HepG2 (cell line): ENCODE results near the gene IFT122. TPM values are rescaled to one million over a fixed set of nuclear protein-coding genes. Genes with fewer than 3 reads are reported as not detected.

ENCODE experiments used
- ATAC-seq: fragments of 200-7000 bp; cut with Tn5 transposase; 3 replicates; pipeline ENCODE4 v1.9.1; 2020; ENCODE audit warnings: mild to moderate bottlenecking, moderate library complexity
- BruUV-seq: library from RNA; stranded (reverse); fragments of 400-500 nt; replicated peaks from 2 replicates; lab custom pipeline; 2021; lab: Mats Ljungman, UMichigan
- CTCF ChIA-PET: fragments of 300-600 bp; formaldehyde crosslinking; extraction: SDS; loops from one replicate; lab custom pipeline; 2021; ENCODE audit warnings: low total read pairs, inconsistent platforms, low intra/inter-chr PET ratio; lab: Yijun Ruan, JAX
- POLR2A ChIA-PET: fragments of 350-600 bp; sonication (Branson Sonifier 250); formaldehyde crosslinking; loops from one replicate; lab custom pipeline; 2020; ENCODE audit warnings: antibody characterized with exemption, inconsistent platforms; lab: Yijun Ruan, JAX
- DNase-seq: peaks from one replicate; pipeline ENCODE4 v3.0.0-alpha.2; 2015; ENCODE audit warnings: low spot score
- FAIRE-seq: peaks from 3 replicates; lab custom pipeline; 2011; peaks lifted over from hg19 to GRCh38; lab: Jason Lieb, UNC
- H2AFZ ChIP-seq: one replicate; pipeline ENCODE4 v1.6.1; 2011; ENCODE audit warnings: low read length, inconsistent platforms
- H3K27ac ChIP-seq: fragments of 300-600 bp; 3 replicates; pipeline ENCODE4 v1.8.0; 2011; ENCODE audit warnings: mixed run types, mild to moderate bottlenecking, mixed read lengths, low read length, inconsistent platforms; ENCODE audit not compliant: insufficient read depth; ENCODE audit errors: extremely low read length
- H3K27me3 ChIP-seq, 2 experiments: fragments of 200-600 bp in 1 of 2; 2 replicates in 1 of 2; 3 replicates in 1 of 2; pipeline versions ENCODE4 v1.6.0 to v1.8.0; 2011; ENCODE audit warnings: low read length in 2 of 2, mild to moderate bottlenecking in 2 of 2, moderate library complexity in 2 of 2, inconsistent platforms in 1 of 2; ENCODE audit not compliant: insufficient read depth in 2 of 2, control insufficient read depth in 1 of 2
- H3K36me3 ChIP-seq, 2 experiments: fragments of 200-600 bp in 1 of 2; replicated peaks in 1 of 2; 2 replicates in 1 of 2; 3 replicates in 1 of 2; pipeline versions ENCODE4 v1.5.1 to v1.8.0; 2011; ENCODE audit warnings: low read length in 2 of 2, inconsistent platforms in 1 of 2; ENCODE audit not compliant: insufficient read depth in 2 of 2, control insufficient read depth in 1 of 2
- H3K4me1 ChIP-seq: 2 replicates; pipeline ENCODE4 v1.5.1; 2012; ENCODE audit warnings: low read length, inconsistent platforms; ENCODE audit not compliant: insufficient read depth
- H3K4me2 ChIP-seq: 2 replicates; pipeline ENCODE4 v1.6.0; 2011; ENCODE audit warnings: low read depth, low read length, inconsistent platforms
- H3K4me3 ChIP-seq, 3 experiments: fragments of 200-600 bp in 1 of 3; sonication (generic), shearing (Covaris generic) in 1 of 3; replicated peaks in 1 of 3; 2 replicates each; pipeline ENCODE4 v1.5.1; 2011 to 2016; ENCODE audit warnings: low read length in 3 of 3, inconsistent platforms in 2 of 3, low read depth in 2 of 3, mild to moderate bottlenecking in 2 of 3, control low read depth in 1 of 3, mixed read lengths in 1 of 3; ENCODE audit not compliant: insufficient read depth in 1 of 3
- H3K79me2 ChIP-seq: one replicate; pipeline ENCODE4 v1.6.1; 2011; ENCODE audit warnings: low read length, inconsistent platforms; ENCODE audit not compliant: insufficient read depth
- H3K9ac ChIP-seq: 2 replicates; pipeline ENCODE4 v1.6.0; 2011; ENCODE audit warnings: mild to moderate bottlenecking, low read depth, low read length, inconsistent platforms; ENCODE audit not compliant: insufficient read depth
- H3K9me3 ChIP-seq: 2 replicates; pipeline ENCODE4 v1.5.1; 2012; ENCODE audit warnings: mild to moderate bottlenecking, low read length
- H4K20me1 ChIP-seq: 2 replicates; pipeline ENCODE4 v1.6.0; 2011; ENCODE audit warnings: inconsistent platforms, mild to moderate bottlenecking, low read length, moderate library complexity; ENCODE audit not compliant: insufficient read depth
- ARNT ChIP-seq: fragments of 450-650 bp; IDR thresholded peaks from 2 replicates; pipeline ENCODE4 v1.6.1; 2017
- MTA3 ChIP-seq: sonication (generic); formaldehyde crosslinking; IDR thresholded peaks from 2 replicates; pipeline ENCODE4 v1.4.0; 2020; ENCODE audit warnings: missing genetic modification reagents
- RBFOX2 ChIP-seq: fragments of 200-400 bp; formaldehyde crosslinking; IDR thresholded peaks from 2 replicates; pipeline ENCODE4 v1.6.1; 2017; ENCODE audit warnings: low read depth, mild to moderate bottlenecking, low read length
- TBL1XR1 ChIP-seq: fragments of 150-350 bp; IDR thresholded peaks from 2 replicates; pipeline ENCODE4 v1.6.1; 2014; ENCODE audit warnings: borderline replicate concordance, low read length; ENCODE audit not compliant: partially characterized antibody
- ZNF260 ChIP-seq: sonication (generic); formaldehyde crosslinking; IDR thresholded peaks from 2 replicates; pipeline ENCODE4 v1.4.0; 2020; ENCODE audit warnings: missing genetic modification reagents, low read depth, mild to moderate bottlenecking, borderline replicate concordance
- ZNF598 ChIP-seq: sonication (generic); formaldehyde crosslinking; IDR thresholded peaks from 2 replicates; pipeline ENCODE4 v1.5.1; 2020; ENCODE audit warnings: mild to moderate bottlenecking, missing genetic modification reagents, borderline replicate concordance
- ZNF687 ChIP-seq: sonication (generic); formaldehyde crosslinking; IDR thresholded peaks from 2 replicates; pipeline ENCODE4 v1.5.1; 2020; ENCODE audit warnings: mild to moderate bottlenecking, missing genetic modification reagents, moderate library complexity
- ZNF709 ChIP-seq: sonication (generic); formaldehyde crosslinking; IDR thresholded peaks from 2 replicates; pipeline ENCODE4 v1.5.0; 2020; ENCODE audit warnings: mild to moderate bottlenecking, missing genetic modification reagents
- ZNF768 ChIP-seq: sonication (generic); formaldehyde crosslinking; IDR thresholded peaks from 2 replicates; pipeline ENCODE4 v1.4.0; 2020; ENCODE audit warnings: missing genetic modification reagents
- WGBS: methylation state at CpG from one replicate; pipeline ENCODE4 v1.1.6; 2017; ENCODE audit warnings: low lambda C conversion rate; 5-methylcytosine and 5-hydroxymethylcytosine counted together
- in situ Hi-C: cut with HindIII; loops from 2 replicates; pipeline ENCODE4 v1.10.0; 2017; ENCODE audit warnings: low pct_unique_long_range_greater_than_20kb; ENCODE audit not compliant: extremely low pct_ligation_motif_present
- intact Hi-C: fragments of 100-400 bp; cut with micrococcal nuclease; formaldehyde crosslinking; loops from one replicate; pipeline ENCODE4 v1.10.0; 2022; ENCODE audit not compliant: unreplicated experiment
- polyA plus RNA-seq, 8 experiments: library from polyadenylated mRNA; depleted of rRNA in 3 of 8; stranded (reverse) in 7 of 8; unstranded in 1 of 8; fragments of >200 nt; fragmentation: Illumina TruSeq in 4 of 8; extraction: Trizol in 4 of 8; gene quantifications; 2 replicates each; pipeline versions ENCODE4 v1.2.1 to v1.2.3, GENCODE V29; 2011 to 2016; ENCODE audit warnings: low read depth in 4 of 8, missing spikeins in 1 of 8, mixed read lengths in 1 of 8; ENCODE audit not compliant: insufficient read depth in 1 of 8
- total RNA-seq, 5 experiments: library from RNA; depleted of rRNA; stranded (reverse); fragments of >200 nt; fragmentation: Illumina TruSeq; extraction: Trizol; gene quantifications; 2 replicates each; pipeline ENCODE4 v1.2.3, GENCODE V29; 2016; ENCODE audit warnings: low read depth in 1 of 5
- TF ChIP-seq, protein P1 (sequence below): sonication (generic); formaldehyde crosslinking; IDR thresholded peaks from 2 replicates; pipeline ENCODE4 v1.5.0; 2020; ENCODE audit warnings: mild to moderate bottlenecking, missing genetic modification reagents

The IFT122 gene
- total and polyA plus RNA-seq, 2 of the 13 experiments (the other 11 are each of a cell fraction or from before 2014, with no cell fraction given) = 10.1 to 10.3 TPM

- Histone ChIP-seq H3K9me3 (no peaks in the 10 kb centered on the region), H3K36me3 (no peaks in the 10 kb centered on the region; a peak in 1 of 5 replicates), H3K9ac (no peak overlapping the region), H3K4me3 (no peak overlapping the region), H3K27ac (no peak overlapping the region), H4K20me1 (no peaks in the 10 kb centered on the region), H2AFZ (no peak overlapping the region), H3K79me2 (no peaks in the 10 kb centered on the region), H3K27me3 (no peaks in the 10 kb centered on the region), H3K4me2 (no peak overlapping the region), H3K4me1 (peaks cover 61% of the 10 kb centered on the region)
- WGBS = 80% methylated on average over 1 of the region's 8 CpGs
- ChIA-PET POLR2A (interaction anchor here (1.5 kb wide), 1 partner anchor 75 kb away, joined by 4 read pairs; no protein-coding TSS in a partner anchor), CTCF (no interaction called here)
- no TSS peak for BruUV-seq
- FAIRE-seq = no peak
- no peak for ATAC-seq
- intact Hi-C loops (no loop called here), in situ Hi-C loops (no loop called here)
- TF ChIP-seq TBL1XR1 (no peak), ZNF260 (CRISPR knock-in tag) (no peak), ARNT (no peak), ZNF768 (CRISPR knock-in tag) (no peak)
- no peak for DNase-seq
Measured at GRCh38 chr3:129518581-129518980, 78.6 kb downstream of the IFT122 start.

DNA sequence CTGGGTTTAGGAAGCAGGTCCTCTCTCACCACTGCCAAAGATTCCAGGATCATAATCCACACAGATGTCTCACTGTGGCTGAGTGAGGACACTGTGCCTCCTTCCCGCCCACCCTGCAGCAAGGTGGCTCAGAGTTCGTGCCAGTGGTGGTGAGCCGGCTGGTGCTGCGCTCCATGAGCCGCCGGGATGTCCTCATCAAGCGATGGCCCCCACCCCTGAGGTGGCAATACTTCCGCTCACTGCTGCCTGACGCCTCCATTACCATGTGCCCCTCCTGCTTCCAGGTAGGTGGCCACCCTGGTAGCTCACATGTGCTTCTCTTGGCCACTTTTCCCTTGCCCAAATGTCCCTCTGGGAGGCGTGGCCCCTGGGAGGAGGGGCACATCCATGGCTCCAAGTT lies 79.4 kb downstream of the IFT122 start:
- TF ChIP-seq MTA3 = no peak
- no peak for TF ChIP-seq ZNF709 (CRISPR knock-in tag)
- no peak for TF ChIP-seq ZNF598 (CRISPR knock-in tag)
- TF ChIP-seq ZNF687 (CRISPR knock-in tag) = peak; percentile 37
- TF ChIP-seq, protein P1, sequence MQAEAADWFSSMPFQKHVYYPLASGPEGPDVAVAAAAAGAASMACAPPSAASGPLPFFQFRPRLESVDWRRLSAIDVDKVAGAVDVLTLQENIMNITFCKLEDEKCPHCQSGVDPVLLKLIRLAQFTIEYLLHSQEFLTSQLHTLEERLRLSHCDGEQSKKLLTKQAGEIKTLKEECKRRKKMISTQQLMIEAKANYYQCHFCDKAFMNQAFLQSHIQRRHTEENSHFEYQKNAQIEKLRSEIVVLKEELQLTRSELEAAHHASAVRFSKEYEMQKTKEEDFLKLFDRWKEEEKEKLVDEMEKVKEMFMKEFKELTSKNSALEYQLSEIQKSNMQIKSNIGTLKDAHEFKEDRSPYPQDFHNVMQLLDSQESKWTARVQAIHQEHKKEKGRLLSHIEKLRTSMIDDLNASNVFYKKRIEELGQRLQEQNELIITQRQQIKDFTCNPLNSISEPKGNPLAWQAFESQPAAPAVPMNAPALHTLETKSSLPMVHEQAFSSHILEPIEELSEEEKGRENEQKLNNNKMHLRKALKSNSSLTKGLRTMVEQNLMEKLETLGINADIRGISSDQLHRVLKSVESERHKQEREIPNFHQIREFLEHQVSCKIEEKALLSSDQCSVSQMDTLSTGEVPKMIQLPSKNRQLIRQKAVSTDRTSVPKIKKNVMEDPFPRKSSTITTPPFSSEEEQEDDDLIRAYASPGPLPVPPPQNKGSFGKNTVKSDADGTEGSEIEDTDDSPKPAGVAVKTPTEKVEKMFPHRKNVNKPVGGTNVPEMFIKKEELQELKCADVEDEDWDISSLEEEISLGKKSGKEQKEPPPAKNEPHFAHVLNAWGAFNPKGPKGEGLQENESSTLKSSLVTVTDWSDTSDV (CRISPR knock-in tag) = no peak
- no peak for TF ChIP-seq RBFOX2
- Histone ChIP-seq H3K4me2 (no peak overlapping the region), H4K20me1 (no peaks in the 10 kb centered on the region), H2AFZ (no peak overlapping the region), H3K4me1 (peaks cover 70% of the 10 kb centered on the region), H3K4me3 (no peak overlapping the region), H3K79me2 (no peaks in the 10 kb centered on the region), H3K9ac (no peak overlapping the region), H3K36me3 (no peaks in the 10 kb centered on the region), H3K27ac (no peak overlapping the region), H3K27me3 (no peaks in the 10 kb centered on the region), H3K9me3 (no peaks in the 10 kb centered on the region)
- FAIRE-seq = no peak
- WGBS = 60% methylated on average over 2 of the region's 10 CpGs
- ChIA-PET POLR2A (no interaction called here), CTCF (no interaction called here)
- no peak for DNase-seq
- in situ Hi-C loops = no loop called here
- no peak for ATAC-seq
- intact Hi-C loops = no loop called here
- no TSS peak for BruUV-seq
